OCI-LY3 (cell line): Measurements from ENCODE around the gene ASS1.

ENCODE experiments used
- H2AFZ ChIP-seq: fragments of 200-600, 300-600 bp; shearing (Covaris generic); 2 replicates; pipeline ENCODE4 v1.6.0; 2014; ENCODE audit warnings: antibody characterized with exemption, low read depth, low read length
- H3K27ac ChIP-seq: fragments of 200-600, 300-600 bp; sonication (generic); 2 replicates; pipeline ENCODE4 v1.5.1; 2014; ENCODE audit warnings: mild to moderate bottlenecking, low read length, moderate library complexity, mixed read lengths
- H3K27me3 ChIP-seq: fragments of 200-600, 300-600 bp; sonication (generic); 2 replicates; pipeline ENCODE4 v1.6.1; 2014; ENCODE audit warnings: low read depth, low read length, mixed read lengths
- H3K36me3 ChIP-seq: fragments of 200-600, 300-600 bp; sonication (generic); replicated peaks from 2 replicates; pipeline ENCODE3; 2014; ENCODE audit warnings: low read depth, low read length, mixed read lengths
- H3K4me1 ChIP-seq: fragments of 300-600, 200-600 bp; sonication (generic); 2 replicates; pipeline ENCODE4 v1.6.1; 2014; ENCODE audit warnings: low read length, mixed read lengths
- H3K4me2 ChIP-seq: fragments of 200-600, 300-600 bp; sonication (generic); 2 replicates; pipeline ENCODE4 v1.6.1; 2014; ENCODE audit warnings: low read length, mixed read lengths
- H3K4me3 ChIP-seq: fragments of 300-600, 200-600 bp; sonication (generic); 2 replicates; pipeline ENCODE4 v1.5.1; 2014; ENCODE audit warnings: antibody characterized with exemption, mild to moderate bottlenecking, low read length, moderate library complexity
- H3K79me2 ChIP-seq: fragments of 300-600, 200-600 bp; shearing (Covaris generic); 2 replicates; pipeline ENCODE4 v1.6.1; 2014; ENCODE audit warnings: mild to moderate bottlenecking, low read length, mixed read lengths
- H3K9ac ChIP-seq: fragments of 300-600, 200-600 bp; shearing (Covaris generic); 2 replicates; pipeline ENCODE4 v1.6.0; 2014; ENCODE audit warnings: mild to moderate bottlenecking, low read length, moderate library complexity
- H3K9me3 ChIP-seq: fragments of 200-600, 300-600 bp; shearing (Covaris generic); 2 replicates; pipeline ENCODE4 v1.6.1; 2014; ENCODE audit warnings: low read length, mixed read lengths; ENCODE audit not compliant: insufficient read depth
- H4K20me1 ChIP-seq: fragments of 200-600, 300-600 bp; sonication (generic); 2 replicates; pipeline ENCODE4 v1.6.1; 2016; ENCODE audit warnings: low read length, mixed read lengths; ENCODE audit not compliant: insufficient read depth
- EZH2phosphoT487 ChIP-seq: fragments of 200-600 bp; shearing (Covaris generic); IDR thresholded peaks from 2 replicates; pipeline ENCODE4 v1.6.1; 2018; ENCODE audit warnings: antibody characterized with exemption, mixed run types, low read depth
- TF ChIP-seq, protein P1 (sequence below): fragments of 200-600, 300-600 bp; sonication (generic); IDR thresholded peaks from 2 replicates; pipeline ENCODE4 v1.5.1; 2014; ENCODE audit warnings: antibody characterized with exemption, low read length, low read depth

Gene ASS1

DNA sequence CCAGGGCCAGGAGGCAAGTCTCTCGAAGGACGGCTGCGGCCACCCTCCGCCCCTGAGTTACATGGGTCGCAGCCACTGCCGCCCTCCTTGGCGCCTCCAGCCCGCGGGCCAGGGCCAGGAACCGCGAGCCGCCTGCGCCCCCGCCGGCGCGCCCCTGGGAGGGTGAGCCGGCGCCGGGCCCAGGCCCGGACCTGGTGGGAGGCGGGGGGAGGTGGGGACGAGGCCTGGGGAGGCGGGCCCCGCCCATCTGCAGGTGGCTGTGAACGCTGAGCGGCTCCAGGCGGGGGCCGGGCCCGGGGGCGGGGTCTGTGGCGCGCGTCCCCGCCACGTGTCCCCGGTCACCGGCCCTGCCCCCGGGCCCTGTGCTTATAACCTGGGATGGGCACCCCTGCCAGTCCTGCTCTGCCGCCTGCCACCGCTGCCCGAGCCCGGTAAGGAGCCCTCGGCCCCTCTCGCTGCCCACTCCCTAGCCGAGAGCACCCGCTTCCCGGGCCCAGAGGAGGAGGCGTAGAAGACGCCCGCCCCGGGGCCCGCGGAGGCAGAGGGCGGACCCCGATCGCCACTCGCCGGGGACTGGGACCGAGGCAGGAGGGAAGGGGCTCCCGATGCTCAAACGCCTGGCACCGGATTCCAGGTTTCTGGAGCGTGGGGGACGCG, at the start of gene ASS1:
ASS1 (plus strand) TSS at position 397 of the 657 bp plus-strand sequence. CDS start 7,268 bp downstream, outside the sequence.
- no peaks in the 10 kb centered on the region for H3K79me2 ChIP-seq
- TF ChIP-seq, protein P1, sequence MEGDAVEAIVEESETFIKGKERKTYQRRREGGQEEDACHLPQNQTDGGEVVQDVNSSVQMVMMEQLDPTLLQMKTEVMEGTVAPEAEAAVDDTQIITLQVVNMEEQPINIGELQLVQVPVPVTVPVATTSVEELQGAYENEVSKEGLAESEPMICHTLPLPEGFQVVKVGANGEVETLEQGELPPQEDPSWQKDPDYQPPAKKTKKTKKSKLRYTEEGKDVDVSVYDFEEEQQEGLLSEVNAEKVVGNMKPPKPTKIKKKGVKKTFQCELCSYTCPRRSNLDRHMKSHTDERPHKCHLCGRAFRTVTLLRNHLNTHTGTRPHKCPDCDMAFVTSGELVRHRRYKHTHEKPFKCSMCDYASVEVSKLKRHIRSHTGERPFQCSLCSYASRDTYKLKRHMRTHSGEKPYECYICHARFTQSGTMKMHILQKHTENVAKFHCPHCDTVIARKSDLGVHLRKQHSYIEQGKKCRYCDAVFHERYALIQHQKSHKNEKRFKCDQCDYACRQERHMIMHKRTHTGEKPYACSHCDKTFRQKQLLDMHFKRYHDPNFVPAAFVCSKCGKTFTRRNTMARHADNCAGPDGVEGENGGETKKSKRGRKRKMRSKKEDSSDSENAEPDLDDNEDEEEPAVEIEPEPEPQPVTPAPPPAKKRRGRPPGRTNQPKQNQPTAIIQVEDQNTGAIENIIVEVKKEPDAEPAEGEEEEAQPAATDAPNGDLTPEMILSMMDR: no peak
- TF ChIP-seq EZH2phosphoT487: no peak
- peaks cover 19% of the 10 kb centered on the region for H3K4me1 ChIP-seq
- no peak within 1 kb of the TSS for H3K27ac ChIP-seq
- H3K27me3 ChIP-seq: no peaks in the 10 kb centered on the region
- no peaks in the 10 kb centered on the region for H4K20me1 ChIP-seq
- no peaks in the 10 kb centered on the region for H3K36me3 ChIP-seq
- peaks cover 4% of the 10 kb centered on the region; the same call in 1 of the 2 replicates for H3K9me3 ChIP-seq
- no peak within 1 kb of the TSS for H2AFZ ChIP-seq
- no peak within 1 kb of the TSS for H3K4me2 ChIP-seq
- no peak within 1 kb of the TSS for H3K9ac ChIP-seq
- H3K4me3 ChIP-seq: no peak within 1 kb of the TSS

DNA sequence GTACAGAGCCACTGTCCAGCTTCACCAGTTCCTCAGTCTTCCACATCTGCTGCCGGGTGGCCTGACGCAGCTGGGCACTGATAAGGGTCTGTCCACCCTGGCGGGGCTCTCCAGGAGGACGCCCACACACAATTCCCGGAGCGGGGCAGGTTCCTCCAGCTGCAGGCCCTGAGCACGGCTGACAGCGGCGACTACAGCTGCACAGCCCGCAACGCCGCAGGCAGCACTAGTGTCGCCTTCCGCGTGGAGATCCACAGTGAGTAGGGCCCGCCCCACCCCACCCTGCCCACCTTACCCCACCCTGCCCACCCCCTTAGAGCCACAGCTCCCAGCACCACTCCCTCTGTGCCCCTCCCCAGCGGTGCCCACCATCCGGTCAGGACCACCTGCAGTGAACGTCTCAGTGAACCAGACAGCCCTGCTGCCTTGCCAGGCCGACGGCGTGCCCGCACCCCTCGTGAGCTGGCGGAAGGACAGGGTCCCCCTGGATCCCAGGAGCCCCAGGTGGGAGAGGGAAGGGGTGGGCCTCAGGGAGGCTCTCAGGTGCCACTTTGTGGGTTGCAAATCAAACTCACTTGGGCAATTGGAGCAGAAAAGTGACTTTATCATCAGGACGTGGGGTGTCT, 48.8 kb upstream of the ASS1 start:
- no peak overlapping the region for H2AFZ ChIP-seq
- TF ChIP-seq, protein P1: no peak
- no peak for TF ChIP-seq EZH2phosphoT487

DNA sequence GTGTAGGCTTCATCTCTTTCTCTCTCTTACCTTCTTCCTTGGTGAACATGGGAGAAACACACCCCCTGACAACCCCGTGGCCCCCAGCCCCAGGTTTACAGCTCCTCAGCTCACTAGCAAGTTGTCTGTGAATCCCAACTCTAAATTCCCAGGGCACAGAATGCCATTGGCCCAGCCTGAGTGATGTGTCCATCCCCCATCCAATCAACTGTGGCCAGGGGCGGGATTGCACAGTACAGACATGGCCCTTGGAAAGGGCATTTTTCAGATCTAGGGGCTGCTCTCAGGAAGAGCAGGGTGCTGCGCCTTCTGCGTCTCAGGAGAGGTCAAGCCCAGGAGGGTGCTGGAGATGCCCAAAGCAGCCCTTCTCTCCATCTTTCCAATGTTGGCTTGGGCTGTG, 48.2 kb upstream of the ASS1 start:
- Histone ChIP-seq H3K4me1 (no peaks in the 10 kb centered on the region), H3K27me3 (no peaks in the 10 kb centered on the region), H3K79me2 (no peaks in the 10 kb centered on the region), H3K9me3 (no peaks in the 10 kb centered on the region), H3K27ac (no peak overlapping the region), H3K9ac (no peak overlapping the region), H3K36me3 (no peaks in the 10 kb centered on the region), H3K4me2 (no peak overlapping the region), H3K4me3 (no peak overlapping the region), H4K20me1 (no peaks in the 10 kb centered on the region), H2AFZ (no peak overlapping the region)
- TF ChIP-seq EZH2phosphoT487: no peak
- TF ChIP-seq, protein P1: no peak

More for the DNA sequence above, 48.8 kb upstream of the ASS1 start:
- H3K4me2 ChIP-seq: no peak overlapping the region
- no peaks in the 10 kb centered on the region for H3K27me3 ChIP-seq
- no peak overlapping the region for H3K9ac ChIP-seq
- H3K9me3 ChIP-seq: no peaks in the 10 kb centered on the region
- H3K4me1 ChIP-seq: no peaks in the 10 kb centered on the region
- no peaks in the 10 kb centered on the region for H3K79me2 ChIP-seq
- no peaks in the 10 kb centered on the region for H3K36me3 ChIP-seq
- no peak overlapping the region for H3K4me3 ChIP-seq
- no peaks in the 10 kb centered on the region for H4K20me1 ChIP-seq
- no peak overlapping the region for H3K27ac ChIP-seq

DNA sequence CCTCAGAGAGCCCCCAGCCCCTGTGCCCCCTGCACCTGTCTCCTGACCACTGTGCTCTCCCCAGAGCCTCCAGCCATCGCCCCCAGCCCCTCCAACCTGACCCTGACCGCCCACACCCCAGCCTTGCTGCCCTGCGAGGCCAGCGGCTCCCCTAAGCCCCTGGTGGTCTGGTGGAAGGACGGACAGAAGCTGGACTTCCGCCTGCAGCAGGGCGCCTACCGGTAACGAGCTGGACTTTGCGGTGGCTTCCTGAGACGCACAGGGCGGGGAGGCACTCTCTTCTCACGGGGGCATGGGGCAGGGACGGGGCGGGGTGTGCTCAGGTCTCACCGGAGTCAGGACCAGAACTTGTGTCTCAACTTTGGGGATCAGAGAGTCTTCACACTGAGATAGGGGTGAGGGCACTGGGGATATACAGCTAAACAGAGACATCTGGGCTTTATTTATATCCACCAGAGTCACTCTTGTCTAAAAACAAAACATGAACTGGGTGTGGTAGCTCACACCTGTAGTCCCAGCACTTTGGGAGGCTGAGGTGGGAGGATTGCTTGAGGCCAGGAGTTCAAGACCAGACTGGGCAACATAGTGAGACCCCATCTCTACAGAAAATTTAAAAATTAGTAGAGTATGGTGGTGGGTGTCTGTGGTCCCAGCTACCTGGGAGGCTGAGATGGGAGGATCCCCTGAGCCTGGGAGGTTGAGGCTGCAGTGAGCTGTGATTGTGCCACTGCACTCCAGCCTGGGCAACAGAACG, 46.1 kb upstream of the ASS1 start:
- no peaks in the 10 kb centered on the region for H3K27me3 ChIP-seq
- no peak overlapping the region for H3K4me3 ChIP-seq
- no peaks in the 10 kb centered on the region for H3K79me2 ChIP-seq
- H3K4me1 ChIP-seq: no peaks in the 10 kb centered on the region
- TF ChIP-seq, protein P1: no peak
- TF ChIP-seq EZH2phosphoT487: no peak
- H3K27ac ChIP-seq: no peak overlapping the region
- H3K9me3 ChIP-seq: no peaks in the 10 kb centered on the region
- H3K9ac ChIP-seq: no peak overlapping the region
- no peaks in the 10 kb centered on the region for H4K20me1 ChIP-seq
- no peak overlapping the region for H2AFZ ChIP-seq
- H3K4me2 ChIP-seq: no peak overlapping the region
- H3K36me3 ChIP-seq: no peaks in the 10 kb centered on the region
